22Rv1 (cell line): ENCODE results near the gene NT5DC3.

Source experiments
- CTCF ChIP-seq: fragments of 450-650 bp; IDR thresholded peaks from 2 replicates; pipeline ENCODE4 v1.5.1; 2017; ENCODE audit warnings: mild to moderate bottlenecking
- ZFX ChIP-seq: fragments of 450-650 bp; IDR thresholded peaks from 2 replicates; pipeline ENCODE4 v1.6.1; 2017; ENCODE audit warnings: antibody characterized with exemption, borderline replicate concordance

DNA sequence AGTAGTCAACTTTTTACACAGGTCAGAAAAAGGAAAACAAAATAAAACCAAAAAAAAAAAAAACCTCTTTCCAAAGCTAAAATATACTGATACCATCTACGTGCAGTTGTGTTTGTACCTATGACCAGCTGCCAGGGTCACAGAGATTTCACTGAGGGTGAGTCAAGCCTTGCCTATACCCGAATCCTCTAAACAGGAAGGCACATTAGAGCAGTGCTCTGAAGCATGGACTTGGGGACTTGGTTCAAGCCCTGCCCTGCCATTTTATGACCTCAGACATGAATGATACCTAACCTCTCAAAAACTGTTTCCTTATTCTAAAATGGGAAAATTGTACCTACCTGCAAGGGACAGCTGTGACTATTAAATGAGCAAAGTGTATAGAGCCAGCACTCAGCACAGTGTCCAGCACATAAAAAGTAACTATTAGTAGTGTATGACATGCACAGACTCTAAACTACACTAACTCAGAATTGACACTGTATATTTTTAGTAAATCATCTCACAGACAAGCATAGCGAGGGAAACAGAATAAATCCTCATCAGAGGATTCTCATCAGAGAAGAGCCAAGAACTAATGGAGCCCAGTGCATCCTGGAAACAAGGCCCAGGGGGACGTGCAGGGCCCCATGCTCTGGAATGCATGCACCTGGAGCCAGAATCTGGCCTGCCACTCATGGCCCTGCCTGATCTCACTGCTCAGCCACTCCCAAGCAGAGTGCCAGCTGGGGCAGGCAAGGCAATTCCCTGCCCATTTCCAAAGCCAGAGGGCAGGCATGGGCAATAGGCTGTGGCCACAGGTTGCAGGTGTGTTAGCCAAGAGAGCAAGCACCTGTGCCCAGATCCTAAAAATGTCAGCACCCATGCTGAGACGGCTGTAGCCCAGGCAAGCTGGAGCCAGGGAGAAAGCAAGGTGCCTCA, 57.0 kb downstream of the NT5DC3 start:
- TF ChIP-seq CTCF: peak; percentile 13; the same call in 1 of the 2 replicates
- no peak for TF ChIP-seq ZFX
